Mesothelial cell of epicardium (in vitro differentiated cells): ENCODE measurements around the gene MED7. TPM values are rescaled to one million over a fixed set of nuclear protein-coding genes. Genes with fewer than 3 reads are reported as not detected.

Experiments used
- DNase-seq, 2 experiments: peaks; one replicate each; pipeline ENCODE4 v3.0.0; 2021; ENCODE audit warnings: low spot score in 2 of 2; ENCODE audit not compliant: unreplicated experiment in 2 of 2
- H3K27ac Mint-ChIP-seq: 2 replicates; pipeline ENCODE4 v1.8.0; 2021; ENCODE audit warnings: mixed read lengths
- H3K27me3 Mint-ChIP-seq: 2 replicates; pipeline ENCODE4 v1.8.0; 2021; ENCODE audit warnings: low read depth, mixed read lengths
- H3K36me3 Mint-ChIP-seq: 2 replicates; pipeline ENCODE4 v1.8.0; 2021; ENCODE audit warnings: mixed read lengths
- H3K4me1 Mint-ChIP-seq: 2 replicates; pipeline ENCODE4 v1.8.0; 2021; ENCODE audit warnings: mixed read lengths
- H3K4me3 Mint-ChIP-seq: 2 replicates; pipeline ENCODE4 v1.8.0; 2021; ENCODE audit warnings: mild to moderate bottlenecking, moderate library complexity, mixed read lengths
- H3K9me3 Mint-ChIP-seq: 2 replicates; pipeline ENCODE4 v1.8.0; 2021; ENCODE audit warnings: mixed read lengths
- CTCF ChIP-seq: fragments of 200-600 bp; sonication (generic); IDR thresholded peaks from one replicate; pipeline ENCODE4 v1.5.0; 2021; ENCODE audit warnings: antibody characterized with exemption; ENCODE audit not compliant: unreplicated experiment
- total RNA-seq: library from RNA; stranded (reverse); gene quantifications from 3 replicates; pipeline ENCODE4 v1.2.1, GENCODE V29; 2021

The MED7 gene
- total RNA-seq, 1 donor from 2014 or later, result 9.8 TPM

GRCh38 chr5:157109744-157110143, 32.9 kb downstream of the MED7 start:
- Mint-ChIP-seq H3K27ac (no peak overlapping the region), H3K4me3 (no peak overlapping the region), H3K9me3 (no peaks in the 10 kb centered on the region), H3K36me3 (no peaks in the 10 kb centered on the region), H3K4me1 (peaks cover 6% of the 10 kb centered on the region), H3K27me3 (no peaks in the 10 kb centered on the region)
- no peak for DNase-seq
- no peak for TF ChIP-seq CTCF

GRCh38 chr5:157108976-157109375, 33.7 kb downstream of the MED7 start, which contains the start of gene HAVCR2:
TSS of gene HAVCR2 (minus strand) at chr5:157109044. CDS start at chr5:157108983, 61 bp downstream.
- Mint-ChIP-seq H3K9me3 (no peaks in the 10 kb centered on the region), H3K36me3 (no peaks in the 10 kb centered on the region), H3K27ac (no peak within 1 kb of the TSS), H3K4me3 (no peak within 1 kb of the TSS), H3K27me3 (no peaks in the 10 kb centered on the region), H3K4me1 (peaks cover 6% of the 10 kb centered on the region)
- TF ChIP-seq CTCF, result no peak
- DNase-seq, result no peak

- DNase-seq, result no peak
- Mint-ChIP-seq H3K9me3 (no peaks in the 10 kb centered on the region), H3K27ac (no peak overlapping the region), H3K4me1 (peaks cover 6% of the 10 kb centered on the region), H3K27me3 (no peaks in the 10 kb centered on the region), H3K4me3 (no peak overlapping the region), H3K36me3 (no peaks in the 10 kb centered on the region)
- TF ChIP-seq CTCF, result no peak
Observed at GRCh38 chr5:157107508-157107907, 35.2 kb downstream of the MED7 start.

GRCh38 chr5:157106630-157107461, 35.8 kb downstream of the MED7 start:
- Mint-ChIP-seq H3K27me3 (no peaks in the 10 kb centered on the region), H3K36me3 (no peaks in the 10 kb centered on the region), H3K4me3 (no peak overlapping the region), H3K4me1 (peaks cover 6% of the 10 kb centered on the region), H3K27ac (no peak overlapping the region), H3K9me3 (no peaks in the 10 kb centered on the region)
- no peak for TF ChIP-seq CTCF
- no peak for DNase-seq

GRCh38 chr5:157100140-157100679, 42.5 kb downstream of the MED7 start:
- H3K27ac Mint-ChIP-seq, result no peak overlapping the region
- peaks cover 8% of the 10 kb centered on the region for H3K4me1 Mint-ChIP-seq
- no peak for DNase-seq
- H3K9me3 Mint-ChIP-seq, result no peaks in the 10 kb centered on the region
- H3K4me3 Mint-ChIP-seq, result no peak overlapping the region
- no peak for TF ChIP-seq CTCF
- H3K27me3 Mint-ChIP-seq, result no peaks in the 10 kb centered on the region
- H3K36me3 Mint-ChIP-seq, result no peaks in the 10 kb centered on the region
